Stimulated activated effector memory CD8-positive, alpha-beta T cell treated with anti-CD3 and anti-CD28 coated beads, Interleukin-12 subunit alpha, Interleukin-12 subunit beta, amount 100 ng/mL, for 72 hours (primary cell): Measurements from ENCODE around the gene SLC46A2.
A peak's percentile ranks its signal among the peaks of the same experiment; 100 is the strongest.

Experiments
- ATAC-seq: fragments of 150-1000 bp; cut with Tn5 transposase; 2 replicates; pipeline ENCODE4 v1.10.0; 2021
- DNase-seq, 2 donors: peaks; one replicate each; pipeline ENCODE4 v3.0.0; 2021 to 2022; ENCODE audit warnings: low spot score in 2 of 2
- H3K27ac Mint-ChIP-seq: one replicate; pipeline ENCODE4 v1.8.0; 2022; ENCODE audit warnings: mild to moderate bottlenecking, mixed read lengths
- H3K36me3 Mint-ChIP-seq: one replicate; pipeline ENCODE4 v1.8.0; 2022; ENCODE audit warnings: mild to moderate bottlenecking, mixed read lengths
- H3K4me1 Mint-ChIP-seq: one replicate; pipeline ENCODE4 v1.8.0; 2022; ENCODE audit warnings: mixed read lengths
- H3K4me3 Mint-ChIP-seq: one replicate; pipeline ENCODE4 v1.8.0; 2022; ENCODE audit warnings: mild to moderate bottlenecking, mixed read lengths
- H3K9me3 Mint-ChIP-seq: one replicate; pipeline ENCODE4 v1.8.0; 2022; ENCODE audit warnings: mixed read lengths

SLC46A2 gene

DNA sequence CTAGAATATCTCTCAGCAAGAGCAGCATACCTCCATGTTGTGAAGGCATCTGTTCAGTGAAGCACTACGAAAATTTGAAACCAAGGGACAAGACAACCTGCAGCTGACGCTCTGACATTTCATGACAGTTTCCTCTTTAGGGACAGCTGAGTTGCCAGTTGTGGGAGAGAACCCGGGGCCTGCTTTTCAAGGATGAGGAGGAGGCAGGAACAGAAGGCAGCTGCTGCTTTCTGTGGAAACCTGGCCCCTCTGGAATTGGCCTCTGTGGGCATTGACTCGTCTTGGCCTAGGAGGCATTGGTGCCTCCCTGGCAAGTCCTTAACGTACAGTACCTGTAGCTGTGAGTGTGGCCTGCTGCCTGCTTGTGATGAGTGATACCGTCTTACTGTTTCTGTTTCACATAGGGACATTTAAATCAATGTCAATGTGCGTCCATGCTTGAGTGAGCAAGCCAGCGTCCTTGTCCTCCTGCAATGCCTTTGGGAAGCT lies 21.6 kb downstream of the SLC46A2 start:
- H3K4me3 Mint-ChIP-seq, result no peak overlapping the region
- no peak for ATAC-seq
- DNase-seq, result no peak
- H3K36me3 Mint-ChIP-seq, result peaks cover 27% of the 10 kb centered on the region
- H3K27ac Mint-ChIP-seq, result no peak overlapping the region
- H3K9me3 Mint-ChIP-seq, result no peaks in the 10 kb centered on the region
- peaks cover 11% of the 10 kb centered on the region for H3K4me1 Mint-ChIP-seq

DNA sequence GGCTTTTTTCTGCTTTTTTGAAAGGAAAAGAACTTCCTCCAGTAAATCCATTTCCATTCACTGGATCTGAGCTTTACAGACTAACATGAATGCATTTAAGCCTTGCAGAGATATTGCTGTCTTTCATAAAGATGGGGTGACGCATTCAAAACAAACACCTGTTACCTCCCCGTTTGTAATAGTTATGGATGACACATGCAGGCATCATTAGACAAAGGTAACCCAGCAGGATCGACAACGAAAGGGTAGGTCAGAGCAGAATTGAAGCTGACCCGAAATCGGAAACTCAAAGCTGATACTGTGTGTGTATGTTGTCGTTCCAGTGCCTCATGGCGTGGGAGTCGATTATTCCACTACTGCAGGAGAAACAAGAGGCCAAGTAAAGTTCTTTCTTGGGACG lies 22.2 kb downstream of the SLC46A2 start:
- H3K4me3 Mint-ChIP-seq, result no peak overlapping the region
- H3K9me3 Mint-ChIP-seq, result no peaks in the 10 kb centered on the region
- peaks cover 31% of the 10 kb centered on the region for H3K36me3 Mint-ChIP-seq
- H3K27ac Mint-ChIP-seq, result peak overlapping the region; percentile 92
- DNase-seq (no peak), ATAC-seq (no peak)
- peaks cover 17% of the 10 kb centered on the region for H3K4me1 Mint-ChIP-seq

DNA sequence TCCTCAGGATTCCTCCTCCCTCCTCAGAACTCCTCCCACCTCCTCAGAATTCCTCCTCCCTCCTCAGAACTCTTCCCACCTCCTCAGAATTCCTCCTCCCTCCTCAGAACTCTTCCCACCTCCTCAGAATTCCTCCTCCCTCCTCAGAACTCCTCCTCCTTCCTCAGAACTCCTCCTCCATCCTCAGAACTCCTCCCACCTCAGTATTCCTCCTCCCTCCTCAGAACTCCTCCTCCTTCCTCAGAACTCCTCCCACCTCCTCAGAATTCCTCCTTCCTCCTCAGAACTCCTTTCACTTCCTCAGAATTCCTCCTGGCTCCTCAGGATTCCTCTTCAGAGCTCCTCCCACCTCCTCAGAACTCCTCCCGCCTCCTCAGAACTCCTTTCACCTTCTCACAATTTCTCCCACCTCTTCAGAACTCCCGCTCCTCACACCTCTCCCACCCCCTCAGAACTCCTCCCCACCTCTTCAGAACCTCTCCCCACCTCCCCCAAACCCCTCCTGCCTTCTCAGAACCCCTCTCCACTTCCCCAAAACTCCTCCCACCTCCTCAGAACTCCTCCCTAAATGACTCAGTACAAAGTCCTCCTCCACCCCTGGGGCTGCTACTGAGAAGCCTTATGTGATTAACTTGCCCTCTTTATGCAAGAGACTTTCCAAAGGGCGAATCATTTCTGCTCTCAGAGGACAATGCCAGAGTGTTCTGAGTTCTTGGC lies 23.2 kb downstream of the SLC46A2 start:
- Mint-ChIP-seq H3K4me1 (peaks cover 17% of the 10 kb centered on the region), H3K9me3 (no peaks in the 10 kb centered on the region), H3K27ac (peak overlapping the region; percentile 92), H3K4me3 (peak overlapping the region; percentile 23), H3K36me3 (peaks cover 31% of the 10 kb centered on the region)
- ATAC-seq (peak; percentile 80), DNase-seq (peak in 1 of 2 donors; percentile 58)

DNA sequence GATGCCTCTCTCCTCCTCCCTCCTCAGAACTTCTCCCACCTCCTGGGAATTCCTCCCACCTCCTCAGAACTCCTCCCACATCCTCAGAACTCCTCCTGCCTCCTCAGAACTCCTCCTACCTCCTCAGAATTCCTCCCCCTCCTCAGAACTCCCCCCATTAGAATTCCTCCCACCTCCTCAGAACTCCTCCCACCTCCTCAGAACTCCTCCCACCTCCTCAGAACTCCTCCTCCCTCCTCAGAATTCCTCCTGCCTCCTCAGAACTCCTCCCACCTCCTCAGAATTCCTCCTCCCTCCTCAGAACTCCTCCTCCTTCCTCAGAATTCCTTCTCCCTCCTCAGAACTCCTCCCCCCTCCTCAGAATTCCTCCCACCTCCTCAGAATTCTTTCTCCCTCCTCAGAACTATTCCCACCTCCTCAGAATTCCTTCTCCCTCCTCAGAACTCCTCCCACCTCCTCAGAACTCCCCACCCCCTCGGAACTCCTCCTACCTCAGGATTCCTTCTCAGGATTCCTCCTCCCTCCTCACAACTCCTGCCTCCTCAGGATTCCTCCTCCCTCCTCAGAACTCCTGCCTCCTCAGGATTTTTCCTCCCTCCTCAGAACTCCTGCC lies 23.9 kb downstream of the SLC46A2 start:
- DNase-seq (no peak), ATAC-seq (no peak)
- Mint-ChIP-seq H3K27ac (peak overlapping the region; percentile 92), H3K36me3 (peaks cover 31% of the 10 kb centered on the region), H3K9me3 (no peaks in the 10 kb centered on the region), H3K4me1 (peaks cover 19% of the 10 kb centered on the region), H3K4me3 (no peak overlapping the region)

DNA sequence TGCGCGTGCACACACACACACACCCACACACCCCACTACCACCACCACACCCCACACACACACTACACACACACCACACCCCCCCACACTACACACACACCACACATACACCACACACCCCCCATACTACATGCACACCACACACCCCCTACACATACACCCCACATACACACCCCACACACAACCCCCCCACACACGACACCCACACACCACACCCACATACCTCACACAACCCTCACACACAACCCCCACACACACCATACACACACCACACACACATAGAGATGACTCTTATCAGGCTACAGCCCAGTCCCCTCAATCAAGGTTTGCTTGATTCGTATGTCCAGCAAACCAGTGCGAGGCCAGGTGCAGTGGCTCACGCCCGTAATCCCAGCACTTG lies 25.7 kb downstream of the SLC46A2 start:
- no peak for DNase-seq
- peaks cover 29% of the 10 kb centered on the region for H3K4me1 Mint-ChIP-seq
- no peak overlapping the region for H3K27ac Mint-ChIP-seq
- H3K4me3 Mint-ChIP-seq, result no peak overlapping the region
- ATAC-seq, result no peak
- H3K9me3 Mint-ChIP-seq, result no peaks in the 10 kb centered on the region
- H3K36me3 Mint-ChIP-seq, result peaks cover 23% of the 10 kb centered on the region

DNA sequence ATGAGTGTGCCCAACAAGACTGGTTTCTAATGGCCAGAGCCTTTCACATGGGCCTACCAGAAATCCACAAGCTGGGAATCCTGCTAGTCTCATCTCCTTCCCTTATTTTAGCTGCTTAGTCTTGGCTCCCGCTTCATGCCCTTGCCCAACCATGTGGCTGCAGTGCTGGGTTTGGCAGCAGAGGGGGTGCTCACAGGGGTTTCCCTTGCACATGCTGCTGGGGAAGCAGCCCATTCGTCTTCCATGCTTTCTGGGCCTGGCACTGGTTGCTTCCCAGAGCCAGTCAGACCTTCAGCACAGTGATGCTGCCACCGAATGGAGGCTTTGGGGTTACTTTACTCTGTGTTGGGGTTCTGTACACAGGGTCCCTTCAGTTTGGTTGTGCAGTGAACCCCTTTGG lies 26.3 kb downstream of the SLC46A2 start:
- Mint-ChIP-seq H3K9me3 (no peaks in the 10 kb centered on the region), H3K4me3 (no peak overlapping the region), H3K4me1 (peaks cover 29% of the 10 kb centered on the region), H3K27ac (no peak overlapping the region), H3K36me3 (peaks cover 21% of the 10 kb centered on the region)
- DNase-seq, result no peak
- no peak for ATAC-seq

DNA sequence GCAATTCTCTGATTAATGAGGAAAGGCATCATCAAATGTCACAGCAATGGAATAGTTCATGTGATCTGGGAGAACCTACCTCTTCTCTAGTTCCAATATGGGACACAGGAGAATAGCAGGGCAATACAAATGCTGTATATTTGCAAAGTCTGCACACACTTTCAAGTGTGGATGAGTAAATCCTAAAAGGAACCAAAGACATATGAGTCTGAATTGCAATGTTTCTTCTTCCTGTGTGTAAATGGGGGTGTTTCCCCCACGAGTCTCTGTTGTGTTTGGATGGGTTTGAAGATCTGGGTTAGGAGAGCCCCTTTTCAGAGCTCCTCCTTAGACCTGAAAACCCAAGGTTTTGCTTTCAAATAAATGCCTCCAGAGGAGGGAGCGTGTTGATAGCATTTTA lies 26.9 kb downstream of the SLC46A2 start:
- Mint-ChIP-seq H3K36me3 (peaks cover 21% of the 10 kb centered on the region), H3K4me1 (peaks cover 31% of the 10 kb centered on the region), H3K27ac (peak overlapping the region; percentile 16), H3K4me3 (no peak overlapping the region), H3K9me3 (no peaks in the 10 kb centered on the region)
- ATAC-seq (peak; percentile 27), DNase-seq (no peak)

DNA sequence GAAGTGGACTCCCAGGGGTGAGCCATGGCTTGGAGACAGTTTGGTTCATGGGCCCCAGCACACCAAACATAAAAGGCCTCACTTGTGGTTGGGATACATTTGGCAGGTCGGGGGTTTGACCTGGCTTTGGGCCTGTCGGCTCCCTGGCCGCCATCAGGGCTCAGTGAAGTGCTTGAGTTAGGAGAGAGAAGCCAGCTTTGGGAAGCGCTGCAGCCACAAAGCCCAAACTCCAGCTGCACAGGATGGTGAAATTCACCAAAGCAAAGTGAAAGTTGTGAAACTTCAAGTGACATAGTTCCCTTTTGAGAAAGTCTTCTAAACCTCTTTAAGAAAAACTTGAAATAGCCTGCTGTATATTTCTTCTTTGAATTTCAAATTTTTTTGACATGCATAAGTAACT lies 27.5 kb downstream of the SLC46A2 start:
- DNase-seq (no peak), ATAC-seq (no peak)
- H3K9me3 Mint-ChIP-seq, result no peaks in the 10 kb centered on the region
- H3K4me3 Mint-ChIP-seq, result no peak overlapping the region
- H3K36me3 Mint-ChIP-seq, result peaks cover 21% of the 10 kb centered on the region
- peaks cover 35% of the 10 kb centered on the region for H3K4me1 Mint-ChIP-seq
- H3K27ac Mint-ChIP-seq, result peak overlapping the region; percentile 3

DNA sequence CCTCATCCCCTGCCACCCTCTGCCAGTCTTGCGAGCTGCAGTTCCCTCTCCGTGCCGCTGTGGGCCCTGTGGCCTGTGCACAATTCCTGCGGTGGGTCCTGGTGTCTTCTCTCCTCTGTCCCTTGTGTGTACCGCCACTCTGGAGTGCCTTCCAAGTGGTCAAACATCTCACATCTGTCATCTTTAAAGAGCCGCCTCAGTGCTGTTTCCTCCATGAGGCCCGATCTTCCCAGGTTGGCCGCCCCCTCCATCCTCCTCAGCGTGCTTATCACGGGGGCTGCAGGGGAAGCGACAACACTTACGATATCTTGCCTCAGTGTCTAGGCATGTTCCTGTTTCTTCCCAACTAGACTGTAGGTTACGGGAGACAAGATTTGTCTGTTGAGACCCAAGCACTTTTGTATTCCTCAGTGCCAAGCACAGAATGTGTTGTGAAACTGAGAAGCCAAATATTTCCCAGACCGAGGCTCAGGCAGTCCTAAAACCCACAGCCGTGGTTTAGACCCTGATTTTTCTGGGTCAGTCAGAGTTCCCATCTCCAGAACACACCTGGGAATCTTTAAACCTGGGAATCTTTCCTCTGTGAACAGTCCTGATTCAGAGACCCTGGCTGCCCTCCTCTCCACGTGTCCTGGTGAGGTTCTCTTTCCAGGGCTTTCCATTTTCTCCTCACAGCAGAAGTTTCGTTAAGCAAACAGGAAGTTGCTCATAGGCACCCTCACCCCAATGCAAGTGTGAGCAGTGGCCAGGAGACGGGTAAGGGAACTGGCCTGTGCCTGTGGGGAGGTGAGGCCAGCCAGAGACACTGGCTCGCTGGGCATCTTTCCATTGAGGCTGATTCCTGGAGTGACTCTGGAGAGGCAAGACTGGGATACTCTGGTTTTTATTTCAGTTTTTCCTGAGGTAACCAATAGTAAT lies 28.8 kb downstream of the SLC46A2 start:
- no peak overlapping the region for H3K27ac Mint-ChIP-seq
- DNase-seq (no peak), ATAC-seq (no peak)

DNA sequence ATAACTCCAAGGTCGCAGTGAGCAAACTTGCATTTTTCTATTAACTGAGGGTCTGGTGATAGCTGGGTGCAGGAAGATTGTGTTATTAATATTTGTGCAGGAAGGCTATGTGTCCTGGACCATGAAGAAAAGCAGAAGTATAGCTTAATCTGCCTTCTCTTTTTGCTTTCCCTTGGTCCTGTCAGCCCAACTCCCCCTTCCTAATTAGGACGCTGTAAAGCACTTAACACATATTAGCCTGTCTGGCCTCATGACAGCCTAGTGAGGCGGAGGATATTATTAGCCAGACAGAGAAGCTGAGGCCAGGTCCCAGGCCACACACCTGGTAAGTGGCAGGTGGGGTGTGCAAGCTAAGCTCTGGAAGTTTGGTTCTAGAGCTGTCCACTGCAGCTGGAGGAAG lies 29.5 kb downstream of the SLC46A2 start:
- Mint-ChIP-seq H3K4me3 (no peak overlapping the region), H3K9me3 (no peaks in the 10 kb centered on the region), H3K36me3 (peaks cover 4% of the 10 kb centered on the region), H3K27ac (no peak overlapping the region), H3K4me1 (peaks cover 27% of the 10 kb centered on the region)
- ATAC-seq (no peak), DNase-seq (no peak)

More for the DNA sequence above, 28.8 kb downstream of the SLC46A2 start:
- Mint-ChIP-seq H3K9me3 (no peaks in the 10 kb centered on the region), H3K4me1 (peaks cover 25% of the 10 kb centered on the region), H3K36me3 (peaks cover 10% of the 10 kb centered on the region), H3K4me3 (no peak overlapping the region)

DNA sequence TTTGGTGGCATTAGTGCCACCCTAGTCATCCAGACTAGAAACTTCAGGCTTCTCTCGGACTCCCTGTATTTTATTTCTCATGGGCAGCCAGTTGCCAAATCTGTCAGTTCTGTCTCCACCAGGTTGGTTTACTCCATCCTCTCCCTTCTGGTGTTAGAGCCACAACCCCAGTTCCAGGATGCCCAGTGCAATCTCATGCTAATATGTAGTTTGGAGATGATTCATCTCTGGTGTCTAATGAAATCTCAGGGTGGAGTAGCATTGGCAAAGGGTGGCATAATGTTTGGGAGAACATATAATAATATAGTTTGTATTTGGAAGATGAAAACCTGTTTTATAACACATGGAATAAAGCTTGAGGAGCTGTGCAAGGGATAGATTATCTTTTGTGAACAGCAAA lies 30.2 kb downstream of the SLC46A2 start:
- ATAC-seq (no peak), DNase-seq (no peak)
- H3K9me3 Mint-ChIP-seq, result no peaks in the 10 kb centered on the region
- no peak overlapping the region for H3K4me3 Mint-ChIP-seq
- H3K4me1 Mint-ChIP-seq, result peaks cover 33% of the 10 kb centered on the region
- H3K27ac Mint-ChIP-seq, result no peak overlapping the region
- H3K36me3 Mint-ChIP-seq, result peaks cover 4% of the 10 kb centered on the region

DNA sequence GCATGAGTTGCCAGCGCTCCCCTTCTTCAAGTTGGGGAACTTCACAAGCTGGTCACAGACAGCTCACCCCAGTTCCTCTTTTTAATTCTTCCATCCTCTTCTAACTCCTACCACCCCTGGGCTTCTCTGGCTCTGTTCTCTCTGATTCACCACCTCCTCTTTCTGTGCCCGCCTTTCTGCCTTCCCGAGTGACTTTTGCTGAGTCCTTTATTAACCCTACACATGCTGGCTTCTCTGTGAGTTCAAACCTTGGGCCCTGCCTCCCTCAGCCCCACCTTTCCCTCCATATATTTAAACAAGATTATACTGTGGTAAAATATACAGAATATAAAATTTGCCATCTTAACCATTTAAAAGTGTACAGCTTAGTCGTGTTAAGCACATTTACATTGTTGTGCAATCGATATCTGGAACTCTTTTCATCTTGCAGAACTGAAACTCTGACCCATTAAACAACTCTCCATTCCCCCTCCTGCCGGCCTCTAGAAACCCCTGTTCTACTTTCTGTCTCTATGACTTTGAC lies 32.0 kb downstream of the SLC46A2 start:
- H3K4me3 Mint-ChIP-seq, result no peak overlapping the region
- ATAC-seq, result no peak
- no peak overlapping the region for H3K27ac Mint-ChIP-seq
- peaks cover 36% of the 10 kb centered on the region for H3K4me1 Mint-ChIP-seq
- H3K36me3 Mint-ChIP-seq, result no peaks in the 10 kb centered on the region
- H3K9me3 Mint-ChIP-seq, result no peaks in the 10 kb centered on the region
- DNase-seq, result no peak

DNA sequence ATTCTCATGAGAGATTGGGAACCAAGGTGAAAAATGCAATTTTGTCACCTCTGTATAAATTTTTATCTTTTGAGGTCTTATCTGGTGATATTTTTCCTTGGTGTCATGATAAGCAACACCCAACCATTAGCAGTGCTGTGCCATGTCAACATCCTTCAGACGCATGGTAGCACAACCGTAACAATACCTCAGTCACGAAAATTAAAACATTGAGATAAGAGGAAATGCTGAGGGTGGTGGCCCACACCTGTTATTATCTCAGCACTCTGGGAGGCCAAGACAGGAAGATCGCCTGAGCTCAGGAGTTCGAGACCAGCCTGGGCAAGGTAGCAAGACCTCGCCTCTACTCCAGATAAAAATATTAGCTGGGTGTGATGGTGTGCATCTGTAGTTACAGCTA lies 32.7 kb downstream of the SLC46A2 start:
- no peak overlapping the region for H3K4me3 Mint-ChIP-seq
- H3K27ac Mint-ChIP-seq, result no peak overlapping the region
- no peaks in the 10 kb centered on the region for H3K36me3 Mint-ChIP-seq
- H3K9me3 Mint-ChIP-seq, result no peaks in the 10 kb centered on the region
- H3K4me1 Mint-ChIP-seq, result peaks cover 33% of the 10 kb centered on the region
- ATAC-seq (no peak), DNase-seq (no peak)

DNA sequence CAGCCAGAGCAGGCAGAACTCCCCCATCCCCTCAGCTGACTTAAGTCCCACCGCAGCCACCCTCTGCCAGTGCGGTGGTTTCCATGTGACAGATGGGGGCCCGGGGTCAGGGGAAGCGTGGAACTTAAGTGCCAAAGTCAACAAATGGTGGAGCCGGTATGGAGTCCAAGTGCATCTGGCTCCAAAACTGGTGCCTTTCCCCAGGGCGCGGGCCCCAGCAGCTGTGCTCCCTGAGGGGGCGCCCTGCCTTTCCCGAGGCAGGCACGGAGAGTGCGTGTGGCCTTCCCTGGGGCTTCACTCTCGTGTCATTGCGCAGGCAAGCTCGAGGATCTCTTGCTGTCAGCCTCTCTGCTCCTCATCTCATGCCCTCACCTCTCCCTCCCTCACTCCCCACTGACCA lies 33.8 kb downstream of the SLC46A2 start:
- H3K4me1 Mint-ChIP-seq, result peaks cover 32% of the 10 kb centered on the region
- H3K36me3 Mint-ChIP-seq, result peaks cover 9% of the 10 kb centered on the region
- ATAC-seq (no peak), DNase-seq (no peak)
- peak overlapping the region; percentile 43 for H3K27ac Mint-ChIP-seq
- H3K9me3 Mint-ChIP-seq, result no peaks in the 10 kb centered on the region
- no peak overlapping the region for H3K4me3 Mint-ChIP-seq

DNA sequence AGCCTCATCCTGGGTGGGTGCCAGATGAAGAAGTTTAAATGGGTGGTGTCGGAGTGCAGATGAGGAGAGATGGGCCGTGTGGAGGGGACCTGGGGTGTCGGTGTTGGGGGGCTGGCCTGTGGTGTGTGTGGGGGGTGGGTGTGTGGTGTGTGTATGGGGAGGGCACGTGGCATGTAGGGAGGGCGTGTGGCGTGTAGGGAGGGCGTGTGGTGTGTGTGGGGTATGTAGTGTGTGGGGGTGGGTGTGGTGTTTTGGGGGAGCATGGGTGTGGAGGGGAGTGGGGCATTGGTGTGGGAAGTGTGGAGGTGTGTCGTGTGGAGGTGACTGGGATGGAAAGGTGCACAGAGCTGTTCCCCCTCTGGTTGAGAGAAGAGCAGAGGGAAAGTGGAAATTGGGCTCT lies 34.5 kb downstream of the SLC46A2 start:
- Mint-ChIP-seq H3K4me3 (no peak overlapping the region), H3K27ac (peak overlapping the region; percentile 79), H3K36me3 (peaks cover 9% of the 10 kb centered on the region), H3K4me1 (peaks cover 26% of the 10 kb centered on the region), H3K9me3 (no peaks in the 10 kb centered on the region)
- ATAC-seq, result no peak
- no peak for DNase-seq
